ENCODE results near the gene ARHGEF40. TPM values are rescaled to one million over a fixed set of nuclear protein-coding genes. Genes with fewer than 3 reads are reported as not detected.

Gene ARHGEF40
- total RNA-seq, 1 experiment from 2014 or later = 2.7 TPM

DNA sequence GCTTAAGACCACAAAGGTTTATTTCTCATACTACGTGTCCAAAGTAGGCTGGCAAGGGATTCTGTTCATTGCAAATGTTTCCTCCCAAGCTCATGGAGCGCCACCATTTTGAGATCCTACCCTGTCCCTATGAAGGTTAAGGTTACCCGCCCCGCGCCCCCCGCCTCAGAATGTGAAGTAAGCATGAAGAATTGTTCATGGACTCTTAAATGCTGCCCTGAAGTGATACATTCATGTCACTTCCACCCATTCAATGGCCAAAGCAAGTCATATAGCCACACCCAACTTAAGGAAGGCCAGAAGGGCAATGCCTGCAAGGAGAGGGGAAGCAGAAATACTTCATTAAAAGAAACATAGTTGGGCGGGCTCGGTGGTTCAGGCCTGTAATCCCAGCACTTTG is 35.0 kb downstream of the ARHGEF40 start:
- Histone ChIP-seq H3K4me3 (ENCODE audit: low read length) (no peak overlapping the region), H3K36me3 (ENCODE audit: low read depth, low read length) (no peaks in the 10 kb centered on the region), H4K20me1 (ENCODE audit: low read length) (no peaks in the 10 kb centered on the region), H3K9me2 (replicated peaks; ENCODE audit: low read length) (no peaks in the 10 kb centered on the region), H3F3A (ENCODE audit: low read length, unreplicated experiment) (no peaks in the 10 kb centered on the region), H3K79me2 (ENCODE audit: low read length) (no peaks in the 10 kb centered on the region), H3K27ac (ENCODE audit: low read length) (no peak overlapping the region), H3K4me2 (ENCODE audit: low read length) (peak overlapping the region; percentile 85; the same call in 1 of the 2 replicates), H3K27me3 (ENCODE audit: low read length) (no peaks in the 10 kb centered on the region), H3K4me1 (ENCODE audit: insufficient read depth, low read length) (peaks cover 39% of the 10 kb centered on the region), H3K9ac (ENCODE audit: low read length) (no peak overlapping the region), H2AFZ (ENCODE audit: low read length) (no peak overlapping the region), H3K9me3 (ENCODE audit: low read length) (no peaks in the 10 kb centered on the region)
- ChIA-PET CTCF (interaction anchor here (1.2 to 2.2 kb wide), 5 partner anchors 13 to 90 kb away, joined by 4 to 34 read pairs (median 8); partner anchors contain the start of gene ARHGEF40), POLR2A (ENCODE audit: unreplicated experiment) (no interaction called here)
- BruUV-seq (replicated peaks) = no TSS peak
- TF ChIP-seq EZH2phosphoT487 (IDR thresholded peaks at IDR 0.05; ENCODE audit: borderline replicate concordance, low read length) (no peak), EZH2 (IDR thresholded peaks at IDR 0.05; ENCODE audit: low read length, unreplicated experiment) (no peak), CTCF (conservative IDR thresholded peaks at IDR 0.05; ENCODE audit: low read depth, low read length) (no peak)
- no peak for ATAC-seq
- DNase-seq = no peak
- intact Hi-C loops (cut with micrococcal nuclease) = no loop called here

DNA sequence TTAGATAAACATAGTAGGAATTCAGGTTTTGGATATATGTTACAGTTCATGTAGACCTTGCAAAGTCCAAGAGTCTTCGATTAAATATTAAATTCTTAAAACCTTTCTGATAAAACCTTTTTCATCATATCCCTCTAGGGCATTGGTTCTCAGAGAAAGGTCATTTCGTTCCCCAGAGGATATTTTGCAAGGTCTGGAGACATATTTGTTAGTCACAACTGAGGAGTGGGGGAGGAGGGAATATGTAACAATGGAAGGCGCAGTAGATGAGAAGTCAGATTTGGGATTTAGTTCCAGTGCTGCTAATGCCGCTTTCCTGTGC is 36.0 kb downstream of the ARHGEF40 start:
- H4K20me1 ChIP-seq (ENCODE audit: low read length) = no peaks in the 10 kb centered on the region
- no peak overlapping the region for H3K27ac ChIP-seq (ENCODE audit: low read length)
- no peaks in the 10 kb centered on the region for H3K9me2 ChIP-seq (replicated peaks; ENCODE audit: low read length)
- H3K4me2 ChIP-seq (ENCODE audit: low read length) = no peak overlapping the region
- no peaks in the 10 kb centered on the region for H3K9me3 ChIP-seq (ENCODE audit: low read length)
- no peaks in the 10 kb centered on the region for H3F3A ChIP-seq (ENCODE audit: low read length, unreplicated experiment)
- no peaks in the 10 kb centered on the region for H3K36me3 ChIP-seq (ENCODE audit: low read depth, low read length)
- ATAC-seq = no peak
- H3K79me2 ChIP-seq (ENCODE audit: low read length) = no peaks in the 10 kb centered on the region
- peak overlapping the region; percentile 82 for H2AFZ ChIP-seq (ENCODE audit: low read length)
- ChIA-PET CTCF (no interaction called here), POLR2A (ENCODE audit: unreplicated experiment) (no interaction called here)
- no peak overlapping the region for H3K4me3 ChIP-seq (ENCODE audit: low read length)
- H3K4me1 ChIP-seq (ENCODE audit: insufficient read depth, low read length) = peaks cover 39% of the 10 kb centered on the region
- intact Hi-C loops (cut with micrococcal nuclease) = no loop called here
- H3K9ac ChIP-seq (ENCODE audit: low read length) = no peak overlapping the region
- H3K27me3 ChIP-seq (ENCODE audit: low read length) = no peaks in the 10 kb centered on the region
- no peak for TF ChIP-seq EZH2phosphoT487 (IDR thresholded peaks at IDR 0.05; ENCODE audit: borderline replicate concordance, low read length)
- no peak for DNase-seq
- BruUV-seq (replicated peaks) = no TSS peak

DNA sequence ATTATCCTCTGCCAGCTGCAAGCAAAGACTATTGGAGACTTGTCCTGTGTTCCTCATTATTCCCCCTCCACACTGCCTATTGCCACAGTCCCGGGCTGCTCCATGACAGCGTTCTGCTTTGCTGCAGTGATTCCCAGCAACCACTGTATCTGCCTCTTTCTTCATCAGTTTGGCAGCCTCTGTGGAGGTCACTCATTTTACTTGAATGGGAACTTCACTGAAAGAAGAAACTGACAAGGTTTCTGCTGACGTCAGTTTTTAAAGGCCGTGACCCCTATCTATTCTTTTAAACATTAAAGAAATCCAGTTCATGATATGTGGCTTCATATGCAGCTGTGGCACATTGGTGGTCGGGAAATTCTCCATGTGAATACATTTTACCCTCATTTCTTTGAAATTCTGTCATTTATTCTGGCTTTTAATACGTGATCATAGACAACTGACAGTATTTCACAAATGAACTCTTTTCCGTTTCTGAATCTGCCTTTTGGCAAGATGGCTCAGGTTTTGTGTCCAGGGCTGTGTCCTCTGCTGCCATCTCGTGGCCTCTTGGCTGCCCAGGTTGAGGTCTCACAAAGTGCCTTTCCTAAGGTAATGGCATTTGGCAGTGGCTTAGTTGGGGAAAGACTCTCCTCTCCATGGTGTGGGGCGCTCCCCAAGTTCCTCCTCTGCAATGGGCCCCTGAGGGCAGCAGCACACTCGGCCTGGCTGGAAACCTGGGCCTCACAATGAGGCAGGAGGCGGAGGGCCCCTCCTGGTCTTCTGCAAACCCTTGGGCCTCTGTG is 36.6 kb downstream of the ARHGEF40 start:
- Histone ChIP-seq H3F3A (ENCODE audit: low read length, unreplicated experiment) (no peaks in the 10 kb centered on the region), H3K27me3 (ENCODE audit: low read length) (no peaks in the 10 kb centered on the region), H3K9me2 (replicated peaks; ENCODE audit: low read length) (no peaks in the 10 kb centered on the region), H3K27ac (ENCODE audit: low read length) (0 out of 2 replicates have a peak overlapping the region, but pooled peaks have one; percentile 7), H2AFZ (ENCODE audit: low read length) (peak overlapping the region; percentile 82), H3K79me2 (ENCODE audit: low read length) (no peaks in the 10 kb centered on the region), H3K9me3 (ENCODE audit: low read length) (no peaks in the 10 kb centered on the region), H3K36me3 (ENCODE audit: low read depth, low read length) (no peaks in the 10 kb centered on the region), H3K9ac (ENCODE audit: low read length) (no peak overlapping the region), H3K4me3 (ENCODE audit: low read length) (0 out of 2 replicates have a peak overlapping the region, but pooled peaks have one; percentile 21), H3K4me2 (ENCODE audit: low read length) (peak overlapping the region; percentile 51), H3K4me1 (ENCODE audit: insufficient read depth, low read length) (peaks cover 38% of the 10 kb centered on the region), H4K20me1 (ENCODE audit: low read length) (no peaks in the 10 kb centered on the region)
- TF ChIP-seq EZH2 (IDR thresholded peaks at IDR 0.05; ENCODE audit: low read length, unreplicated experiment) (no peak), EZH2phosphoT487 (IDR thresholded peaks at IDR 0.05; ENCODE audit: borderline replicate concordance, low read length) (no peak), CTCF (conservative IDR thresholded peaks at IDR 0.05; ENCODE audit: low read depth, low read length) (peak; percentile 95)
- POLR2A ChIA-PET (ENCODE audit: unreplicated experiment) = no interaction called here
- intact Hi-C loops (cut with micrococcal nuclease) = loop anchor here (1.0 kb wide), 1 partner anchor 92 kb away; no protein-coding TSS in a partner anchor
- CTCF ChIA-PET = no interaction called here
- ATAC-seq (peak; percentile 33), DNase-seq (peak; percentile 81)
- BruUV-seq (replicated peaks) = no TSS peak
